GM18517 (cell line): ENCODE data around the gene SCUBE3.

ENCODE experiments used
- ATAC-seq: cut with Tn5 transposase; IDR thresholded peaks from one replicate; pipeline ENCODE4 v1.9.1; 2021; ENCODE audit warnings: mild to moderate bottlenecking, moderate library complexity; ENCODE audit not compliant: unreplicated experiment

Gene SCUBE3

DNA sequence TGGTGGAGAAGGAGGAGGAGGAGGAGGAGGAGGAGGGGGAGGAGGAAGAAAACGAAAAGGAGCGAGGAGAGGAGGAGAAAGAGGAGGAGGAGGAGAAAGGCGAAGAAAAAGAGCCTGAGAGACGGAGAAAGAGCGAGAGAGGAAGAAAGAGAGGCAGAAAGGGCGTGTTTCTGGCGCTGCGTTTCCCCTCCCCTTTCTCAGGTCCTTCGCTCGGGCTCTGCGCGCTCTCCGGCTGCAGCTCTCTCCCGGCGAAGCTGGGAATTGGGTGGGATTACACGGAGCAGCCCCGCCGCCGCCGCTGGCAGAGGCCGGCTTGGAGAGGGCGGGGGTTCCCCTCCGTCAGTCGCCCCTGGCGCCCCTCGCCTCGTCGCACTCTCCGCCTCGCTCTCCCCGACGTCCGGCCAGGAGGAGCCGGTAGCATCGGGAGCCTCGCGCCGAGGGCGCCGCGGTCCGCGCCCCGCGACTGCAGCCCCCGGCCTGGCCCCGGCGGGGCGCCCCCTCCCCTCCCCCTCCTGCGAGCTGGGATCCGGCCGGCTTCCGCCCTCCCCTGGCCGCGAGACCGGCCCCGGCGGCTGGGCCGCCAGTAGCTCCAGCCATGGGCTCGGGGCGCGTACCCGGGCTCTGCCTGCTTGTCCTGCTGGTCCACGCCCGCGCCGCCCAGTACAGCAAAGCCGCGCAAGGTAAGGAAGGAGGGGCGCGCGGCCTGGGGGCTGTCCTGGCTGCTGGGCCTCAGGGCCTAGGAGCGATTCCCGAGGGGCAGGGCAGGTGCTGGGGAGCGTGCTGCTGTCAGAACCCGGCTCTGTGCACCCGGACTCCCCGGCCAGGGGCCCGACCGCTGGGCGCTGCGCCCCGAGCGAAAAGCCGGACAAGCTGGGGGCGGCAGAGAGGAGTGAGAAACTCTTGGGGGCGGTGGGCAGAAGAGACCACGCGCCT lies at the start of gene SCUBE3:
TSS of gene SCUBE3 (plus strand) at position 133 of the 933 bp plus-strand sequence. CDS start at position 596, 463 bp downstream.
- no peak for ATAC-seq

DNA sequence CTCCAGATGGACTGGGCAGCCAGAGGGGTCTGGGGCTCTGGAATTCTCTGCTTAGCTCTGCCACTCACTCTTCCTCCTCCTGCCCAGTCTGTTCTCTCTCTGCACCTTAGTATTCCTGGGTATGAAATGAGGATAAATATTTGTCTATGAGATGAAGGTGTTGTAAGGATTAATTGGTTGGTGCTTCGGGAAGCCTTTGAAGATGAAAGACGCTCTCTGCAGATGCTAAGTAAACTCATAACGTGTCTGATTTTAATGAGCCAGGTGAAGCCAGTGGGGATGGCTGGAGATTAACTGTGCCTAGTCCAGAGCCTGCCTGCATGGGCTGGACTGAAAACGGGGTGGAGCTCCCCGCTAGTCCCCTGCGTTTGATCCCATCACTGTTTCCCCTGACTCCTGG lies 49.5 kb upstream of the SCUBE3 start:
- no peak for ATAC-seq

DNA sequence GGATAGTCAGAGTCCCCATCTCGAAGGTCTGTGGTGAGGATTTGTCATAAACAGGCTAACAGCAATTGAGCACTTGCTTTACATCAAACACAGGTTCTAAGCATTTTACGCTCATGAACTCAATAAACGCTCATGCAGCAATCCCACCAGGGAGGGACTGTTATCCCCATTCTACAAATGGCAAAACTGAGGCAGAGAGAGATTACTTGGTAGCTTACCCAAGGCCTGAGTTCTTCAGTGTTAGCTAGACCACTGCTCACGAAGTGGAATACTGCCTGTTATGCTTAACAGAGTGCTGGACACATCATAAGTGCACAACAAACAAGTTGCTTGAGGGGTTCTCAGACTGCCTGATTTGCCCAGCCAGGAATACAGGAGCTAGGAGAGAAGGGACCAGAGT lies 48.9 kb upstream of the SCUBE3 start:
- ATAC-seq: no peak

DNA sequence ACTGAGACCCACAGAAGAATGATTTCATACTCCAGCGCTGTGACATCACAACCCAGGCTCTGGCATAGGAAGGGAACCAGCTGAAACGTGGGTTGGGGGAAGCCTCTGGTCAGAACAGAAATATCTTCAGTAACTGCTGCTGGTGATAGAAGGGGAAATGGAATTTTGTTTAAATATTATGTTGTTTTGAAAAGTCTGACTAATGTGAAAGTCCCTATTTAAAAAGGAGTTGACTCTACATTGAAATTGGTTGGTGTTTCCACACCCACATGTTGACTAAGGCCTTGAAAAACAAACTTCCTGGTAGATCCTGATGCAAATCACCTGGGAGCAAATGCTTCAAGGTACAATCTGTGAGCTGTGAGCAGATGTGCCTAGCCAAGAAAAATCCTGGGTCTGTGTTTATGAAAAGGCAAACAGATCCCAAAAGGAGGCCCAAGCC lies 48.1 kb upstream of the SCUBE3 start:
- ATAC-seq: no peak

DNA sequence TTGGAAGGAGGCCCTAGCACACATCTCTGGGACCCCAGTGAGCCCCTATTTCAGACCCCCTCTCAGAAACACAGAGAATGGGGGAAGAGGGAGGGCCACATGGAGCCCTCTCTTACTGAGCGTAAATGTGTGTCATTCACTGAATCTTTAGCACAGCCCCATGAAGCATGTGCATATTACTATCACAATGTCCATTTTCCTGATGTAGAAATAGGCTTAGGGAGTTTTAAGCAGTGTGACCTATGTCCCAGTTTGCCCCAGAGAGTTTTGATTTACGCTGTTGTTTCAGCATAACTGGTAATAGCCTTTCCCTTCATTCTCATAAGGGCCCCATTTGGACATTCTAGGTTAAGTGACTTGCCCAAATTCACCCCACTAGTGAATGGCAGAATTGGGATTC lies 47.6 kb upstream of the SCUBE3 start:
- no peak for ATAC-seq

DNA sequence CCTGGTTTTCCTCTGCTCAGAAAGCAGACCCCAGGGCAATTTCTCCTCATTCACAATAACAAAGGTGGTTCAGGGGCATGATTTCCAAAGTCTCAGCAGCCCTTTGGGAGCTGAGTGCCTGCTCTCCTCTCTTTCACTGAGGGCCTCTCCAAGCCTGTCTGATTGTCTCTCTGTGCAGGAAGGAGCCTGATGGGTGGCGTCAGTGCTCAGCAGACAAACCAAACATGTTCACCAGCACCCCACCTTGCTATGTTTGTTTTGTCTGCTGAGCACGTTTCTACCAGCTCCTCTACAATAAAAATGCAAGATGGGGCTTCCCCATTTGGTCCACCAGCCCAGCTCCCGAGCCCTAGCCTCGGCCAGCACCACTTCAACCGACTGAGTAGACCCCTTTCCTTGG lies 47.2 kb upstream of the SCUBE3 start:
- no peak for ATAC-seq

DNA sequence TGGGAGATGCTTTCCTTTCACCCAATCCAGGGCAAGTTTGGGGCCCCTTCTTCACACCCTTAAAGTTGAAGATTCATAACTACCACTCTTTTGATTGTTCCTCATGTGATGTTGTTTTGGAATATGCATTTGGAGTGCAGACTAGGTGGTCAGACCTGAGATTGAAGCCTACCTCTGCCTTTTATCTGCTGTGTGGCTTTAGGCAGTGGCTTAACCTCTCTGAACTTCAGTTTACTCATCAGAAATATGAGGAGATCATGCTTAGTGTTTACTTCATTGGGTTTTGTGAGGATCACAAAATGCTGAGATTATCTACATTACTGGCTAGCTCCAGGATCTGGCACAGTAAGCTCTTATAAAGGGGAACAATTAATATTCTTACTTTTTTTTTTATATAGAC lies 46.3 kb upstream of the SCUBE3 start:
- ATAC-seq: no peak

DNA sequence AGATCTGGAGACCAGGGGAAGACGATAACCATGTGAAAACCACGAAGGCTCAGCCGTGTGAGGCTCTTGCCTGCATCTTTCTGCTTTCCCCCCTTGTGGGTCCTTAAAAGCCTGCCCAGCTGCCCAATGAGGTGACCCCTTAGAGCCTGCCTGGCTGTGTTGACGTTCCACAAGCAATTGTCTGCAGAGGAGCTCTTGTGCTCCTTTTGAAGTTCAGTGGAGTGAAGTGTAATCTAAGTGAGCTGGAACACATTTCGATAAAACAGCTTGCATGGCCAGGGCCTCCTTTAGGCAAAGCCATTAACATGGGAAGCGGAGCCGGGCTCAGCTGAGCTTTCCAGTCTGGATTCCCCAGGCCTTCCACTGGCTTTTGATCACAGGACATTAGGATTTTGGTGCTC lies 45.3 kb upstream of the SCUBE3 start:
- ATAC-seq: no peak

DNA sequence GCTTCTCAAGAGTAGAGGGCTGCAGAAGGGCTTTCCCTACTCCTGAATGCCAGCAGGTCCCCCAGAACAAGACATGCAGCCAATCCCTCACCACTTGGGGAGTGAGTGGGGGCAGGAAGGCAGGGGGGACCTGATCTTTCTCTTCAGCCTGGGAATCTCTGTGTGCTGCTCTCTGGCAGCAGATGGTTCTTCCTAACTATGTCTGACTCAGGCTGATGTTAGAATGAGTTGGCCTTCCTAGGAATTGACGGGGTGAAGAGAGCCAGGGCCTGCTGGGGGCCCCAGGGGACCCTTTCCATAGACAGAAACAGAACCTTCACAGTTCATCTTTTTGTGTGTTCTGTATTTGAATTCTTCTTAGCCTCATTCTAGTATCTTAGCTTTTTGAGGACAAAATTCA lies 43.6 kb upstream of the SCUBE3 start:
- no peak for ATAC-seq

DNA sequence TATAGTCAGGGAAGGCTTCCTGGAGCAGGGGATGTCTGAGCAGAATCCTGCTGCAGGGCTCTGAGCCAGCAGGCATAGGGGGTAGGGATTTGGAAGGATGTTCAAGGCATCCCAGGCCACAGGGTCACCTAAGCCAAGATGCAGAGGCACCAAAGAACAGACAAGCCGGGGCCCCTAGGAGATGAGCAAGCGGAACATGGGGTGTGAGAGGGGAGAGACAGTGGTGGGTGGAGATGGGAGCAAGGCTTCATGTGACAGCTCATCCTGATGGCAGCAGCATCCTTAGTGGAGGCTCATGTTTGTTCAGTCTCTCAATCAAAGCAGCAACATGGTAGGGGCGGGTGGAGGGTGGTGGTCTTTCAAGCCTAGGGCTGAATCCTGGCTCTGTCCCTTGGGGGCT lies 42.9 kb upstream of the SCUBE3 start:
- ATAC-seq: no peak

DNA sequence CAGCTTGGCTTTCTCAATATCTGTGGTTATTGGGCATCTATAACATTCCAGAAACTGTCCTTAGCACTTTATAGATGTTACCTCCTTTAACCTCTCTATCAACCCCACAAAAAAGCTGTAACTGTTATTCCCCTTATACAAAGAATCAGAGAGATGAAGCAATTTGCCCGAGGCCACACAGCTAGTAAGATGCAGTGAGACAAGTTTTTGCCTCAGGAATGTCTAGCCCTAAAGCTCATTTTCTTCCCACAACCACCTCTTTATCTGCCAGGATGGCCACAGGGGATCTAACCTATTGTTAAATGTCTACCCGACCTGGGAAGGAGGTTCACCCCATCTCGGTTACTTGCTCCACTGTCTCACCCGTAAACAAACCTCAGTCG lies 40.7 kb upstream of the SCUBE3 start:
- no peak for ATAC-seq

DNA sequence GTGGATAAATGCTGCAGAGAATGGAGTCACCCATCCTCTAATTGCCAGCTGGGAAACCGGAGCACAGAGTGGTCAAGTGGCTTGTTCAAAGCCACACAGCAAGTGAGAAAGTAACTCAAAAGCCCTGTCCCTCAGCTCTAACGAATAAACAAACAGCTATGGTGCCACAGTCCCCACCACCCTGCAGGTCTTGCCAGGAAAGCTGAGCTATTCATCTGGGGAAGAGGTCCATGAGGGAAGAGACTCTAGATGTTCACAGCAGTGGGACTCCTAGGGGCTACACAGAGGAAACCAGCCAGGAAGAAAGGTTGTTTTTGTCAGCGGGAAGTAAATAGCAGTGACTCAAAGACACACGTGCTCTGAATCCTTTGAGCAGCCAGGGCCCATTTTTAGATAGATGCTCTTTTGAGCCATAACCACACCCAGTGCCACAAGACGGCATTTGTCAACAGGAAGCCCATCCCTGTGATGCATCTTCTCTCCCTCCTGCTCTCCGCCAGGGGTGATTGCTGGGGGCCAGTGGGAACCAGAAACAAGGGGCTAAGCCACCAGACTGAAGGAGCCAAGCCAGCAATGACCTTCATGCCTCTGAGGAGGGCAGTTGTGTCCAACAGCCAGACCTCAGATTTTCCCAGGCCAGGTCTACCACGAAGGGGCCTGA lies 40.2 kb upstream of the SCUBE3 start:
- no peak for ATAC-seq

DNA sequence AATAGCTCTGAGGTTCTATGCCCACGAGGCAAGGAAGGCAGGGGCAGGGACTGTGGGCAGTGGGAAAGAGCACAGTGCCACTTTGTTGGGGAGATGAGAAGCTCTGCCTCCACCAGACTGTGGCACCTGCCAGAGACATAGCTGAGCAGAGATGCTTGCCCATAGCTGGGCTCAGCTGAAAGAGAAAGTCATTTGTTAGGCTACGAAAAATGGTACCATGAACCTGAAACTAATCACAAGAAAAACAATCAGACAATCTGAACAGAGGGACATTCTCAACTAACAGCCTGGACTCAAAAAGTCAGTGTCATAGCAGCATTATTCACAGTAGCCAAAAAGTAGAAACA lies 39.7 kb upstream of the SCUBE3 start:
- ATAC-seq: no peak

DNA sequence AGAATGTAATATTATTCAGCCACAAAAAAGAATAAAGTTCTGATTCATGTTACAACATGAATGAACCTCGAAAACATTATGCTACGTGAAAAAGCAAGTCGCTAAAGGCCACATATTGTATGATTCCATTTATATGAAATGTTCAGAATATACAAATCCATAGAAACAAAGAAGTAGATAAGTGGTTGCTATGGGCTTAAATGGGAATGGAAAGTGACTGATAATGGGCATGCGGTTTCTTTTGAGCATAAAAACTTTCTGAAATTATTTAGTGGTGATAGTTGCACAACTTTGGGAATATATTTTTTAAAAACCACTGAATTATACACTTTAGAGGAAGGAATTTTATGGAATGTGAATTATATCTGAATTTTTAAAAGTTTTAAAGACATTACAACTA lies 39.3 kb upstream of the SCUBE3 start:
- no peak for ATAC-seq

DNA sequence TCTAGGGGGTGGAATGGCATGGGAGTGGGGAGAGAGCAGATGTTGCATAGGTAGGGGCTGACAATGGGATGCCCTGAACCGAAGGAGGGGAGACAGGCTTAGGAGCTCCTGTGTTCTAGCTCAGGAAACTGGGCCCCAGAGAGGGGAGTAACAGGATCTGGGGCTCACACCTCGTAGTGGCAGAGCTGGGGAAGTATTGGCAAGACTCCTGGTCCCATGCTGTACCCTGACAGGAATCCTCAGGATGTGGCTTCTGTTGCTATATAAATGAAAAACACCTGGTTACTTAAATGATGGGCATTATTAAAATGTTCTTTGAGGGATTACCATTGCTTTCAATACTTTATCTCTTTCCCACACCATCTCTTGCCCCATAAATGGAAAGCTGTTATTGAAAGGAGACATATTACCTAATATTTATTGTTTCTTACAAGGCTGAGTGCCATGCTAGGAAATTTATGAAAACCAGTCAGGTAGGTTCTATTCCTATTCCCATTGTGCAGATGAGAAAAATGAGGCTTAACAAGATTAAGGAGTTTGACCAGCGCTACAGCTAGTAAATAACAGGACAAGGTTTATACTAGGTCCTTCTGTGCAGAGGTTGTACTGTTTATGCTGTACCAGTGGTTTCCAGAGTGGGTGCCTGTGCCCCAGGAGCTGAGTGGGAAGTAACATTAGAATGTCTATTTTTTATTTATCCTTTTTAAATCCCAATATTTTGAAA lies 37.3 kb upstream of the SCUBE3 start:
- ATAC-seq: no peak

DNA sequence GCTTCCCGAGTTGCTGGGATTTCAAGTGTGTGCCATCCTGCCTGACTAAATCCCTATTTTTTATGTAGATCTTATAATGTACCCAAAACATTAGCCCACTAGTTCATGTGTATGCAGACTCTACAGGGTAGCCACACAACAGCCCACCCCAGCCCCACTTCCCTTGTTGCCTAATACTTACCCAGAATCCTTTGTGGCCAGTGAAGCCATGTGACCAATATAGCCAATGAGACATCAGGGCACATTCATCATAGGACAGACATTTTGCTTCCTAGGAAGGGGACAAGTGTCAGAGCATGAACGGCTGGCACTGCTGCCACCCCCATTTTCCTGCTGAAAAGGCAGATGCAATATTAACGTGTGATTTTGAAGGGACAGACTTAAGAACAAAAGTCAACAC lies 36.6 kb upstream of the SCUBE3 start:
- no peak for ATAC-seq

DNA sequence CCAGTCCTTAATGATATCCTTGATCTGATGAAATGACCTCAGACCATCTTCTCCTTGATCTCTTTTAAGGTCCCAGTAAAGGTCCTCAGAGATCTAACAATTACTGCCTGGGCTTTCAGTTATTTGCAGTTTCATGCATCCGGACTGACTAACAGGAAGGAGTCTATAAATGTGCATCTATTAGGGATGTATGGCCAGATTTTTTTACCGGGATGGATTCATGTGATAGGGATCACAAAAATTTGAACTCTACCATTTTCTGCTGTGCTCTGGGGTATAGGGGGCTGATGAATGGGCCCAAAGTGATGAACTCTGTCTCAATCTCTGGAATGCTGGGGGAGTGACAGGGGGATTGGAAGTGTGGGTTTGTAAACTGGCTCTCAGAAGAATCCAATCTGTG lies 36.2 kb upstream of the SCUBE3 start:
- no peak for ATAC-seq

DNA sequence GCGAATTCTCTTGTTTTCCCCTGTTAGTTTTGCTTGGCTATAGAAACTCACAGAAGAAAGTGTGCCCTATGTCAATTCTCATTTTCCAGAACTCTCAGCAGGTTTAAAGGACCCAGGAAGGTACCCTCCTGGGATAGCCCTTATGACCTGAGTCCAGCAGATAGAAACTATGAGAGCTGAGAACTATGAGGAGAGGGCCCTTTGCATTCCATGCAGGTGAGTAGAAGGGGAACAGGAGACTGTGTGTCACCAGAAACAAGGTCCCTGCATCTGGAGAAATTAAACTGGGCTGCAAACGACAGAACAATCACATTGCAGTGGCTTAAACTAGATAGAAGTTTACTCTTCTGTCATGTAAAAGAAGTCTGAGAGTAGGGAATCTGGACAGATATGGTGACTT lies 35.7 kb upstream of the SCUBE3 start:
- no peak for ATAC-seq

DNA sequence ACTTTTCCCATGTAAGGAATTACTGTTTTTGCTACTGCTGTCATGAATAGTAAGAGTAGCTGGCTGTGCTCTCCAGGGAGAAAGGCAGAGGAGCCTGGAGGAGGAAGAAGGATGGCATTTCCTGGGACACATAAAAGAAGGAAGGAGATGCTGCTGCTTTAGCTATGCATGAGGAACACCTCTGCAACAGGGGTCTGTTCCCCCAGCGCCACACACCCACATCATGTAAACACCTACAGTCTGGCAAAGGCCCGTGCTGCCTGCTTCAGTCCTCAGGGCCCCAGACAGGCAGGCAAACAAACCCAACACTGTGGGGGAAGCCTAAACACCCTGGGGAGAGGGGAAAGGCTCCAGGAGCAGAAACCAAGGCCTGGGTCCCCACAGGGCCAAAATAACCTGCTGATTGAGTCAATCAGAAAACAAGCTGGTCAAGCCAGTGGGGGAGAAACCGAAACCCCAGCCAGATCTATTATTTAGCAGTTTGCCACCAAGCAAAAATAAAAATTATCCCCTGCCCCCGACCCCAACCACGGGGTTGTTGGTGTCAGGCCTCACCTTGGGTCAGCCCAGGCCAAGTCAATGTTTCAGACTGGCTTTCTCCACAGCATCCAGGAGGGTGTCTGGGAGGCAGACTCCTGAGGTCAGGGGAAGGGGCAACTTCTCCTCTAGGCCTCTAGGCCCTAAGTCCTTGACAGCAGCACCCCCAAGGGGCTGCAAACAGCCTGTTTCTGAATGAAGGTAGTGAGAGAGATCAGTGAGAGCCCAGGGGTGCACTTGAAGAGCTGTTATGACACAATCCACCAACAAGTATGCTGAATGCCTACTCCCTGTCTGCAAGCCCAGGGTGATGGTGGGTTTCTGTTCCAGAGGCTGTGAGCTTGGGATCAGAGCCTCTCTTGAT lies 34.6 kb upstream of the SCUBE3 start:
- no peak for ATAC-seq

DNA sequence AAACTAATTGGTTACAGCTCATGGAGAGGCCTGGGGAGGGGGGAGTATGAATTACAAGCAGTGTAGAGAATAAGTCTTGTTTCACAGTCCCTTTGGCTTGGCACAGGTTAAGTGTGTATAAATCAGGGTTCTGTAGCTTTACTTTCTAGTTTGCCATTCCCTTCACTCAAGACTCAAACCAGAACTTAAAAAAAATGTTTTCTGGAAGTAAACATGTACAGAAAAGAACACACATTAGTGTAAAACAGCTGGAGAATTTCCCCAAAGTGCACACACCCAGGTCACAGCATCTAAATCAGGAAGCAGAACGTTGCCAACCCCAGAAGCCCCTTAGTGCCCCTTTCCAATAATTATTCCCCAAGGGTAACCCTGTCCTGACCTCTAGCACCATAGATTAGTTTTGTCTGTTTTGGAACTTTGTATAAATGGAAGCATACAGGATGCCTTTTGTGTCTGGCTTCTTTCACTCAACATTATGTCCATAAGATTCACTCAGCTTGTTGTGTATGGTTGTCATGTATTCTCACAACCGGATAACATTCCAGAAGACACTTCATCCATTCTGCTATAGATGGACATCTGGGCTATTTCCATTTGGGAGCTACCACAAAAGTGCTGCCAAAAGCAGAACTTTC lies 33.7 kb upstream of the SCUBE3 start:
- no peak for ATAC-seq
